ENCODE data around the gene TBC1D22A. TPM values are rescaled to one million over a fixed set of nuclear protein-coding genes. Genes with fewer than 3 reads are reported as not detected.

TBC1D22A gene
- polyA plus RNA-seq, 1 donor, result 19.0 TPM

DNA sequence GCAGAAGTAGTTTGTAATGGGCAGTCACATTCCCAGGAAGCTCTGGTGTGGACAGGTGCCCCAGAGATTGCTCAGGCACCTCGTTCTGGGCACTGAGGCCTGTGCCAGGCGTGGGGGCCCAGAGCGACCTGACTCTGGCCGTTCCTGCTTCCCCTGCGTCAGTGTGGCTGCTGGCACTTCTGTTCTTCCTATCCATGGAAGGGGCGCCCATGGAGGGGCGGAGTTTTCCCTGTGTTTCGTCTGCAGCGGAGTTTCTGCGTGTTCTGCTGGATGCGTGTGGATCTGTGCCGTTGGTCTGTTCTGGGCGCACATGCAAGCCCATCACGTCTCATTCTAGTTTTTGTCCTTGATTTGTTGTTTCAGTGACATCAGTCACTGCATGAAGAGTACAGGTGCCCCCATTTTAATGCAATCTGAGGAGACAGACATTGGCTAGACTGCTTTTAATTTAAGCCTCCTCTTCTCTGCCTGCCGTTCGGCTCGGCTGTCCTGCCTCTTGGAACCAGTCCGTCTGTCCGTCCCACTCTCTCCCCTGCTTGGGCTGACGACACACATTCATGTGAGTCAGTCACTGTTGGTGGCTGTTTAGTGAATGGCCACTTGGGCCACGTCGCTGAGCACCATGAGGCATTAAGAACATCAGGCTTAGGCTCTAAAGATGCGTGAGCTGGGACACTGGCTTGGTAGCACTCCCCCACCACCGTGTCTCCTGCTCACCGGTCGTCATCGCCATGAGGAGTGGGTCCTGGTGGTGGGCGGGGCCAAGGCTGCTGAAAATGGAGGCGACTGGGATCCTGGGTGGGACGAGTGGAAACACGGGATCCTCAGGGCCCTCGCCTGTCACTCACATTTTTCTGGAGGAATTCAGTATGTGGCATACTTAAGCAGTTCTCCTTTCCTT lies 255.8 kb downstream of the TBC1D22A start:
- no peak for DNase-seq

DNA sequence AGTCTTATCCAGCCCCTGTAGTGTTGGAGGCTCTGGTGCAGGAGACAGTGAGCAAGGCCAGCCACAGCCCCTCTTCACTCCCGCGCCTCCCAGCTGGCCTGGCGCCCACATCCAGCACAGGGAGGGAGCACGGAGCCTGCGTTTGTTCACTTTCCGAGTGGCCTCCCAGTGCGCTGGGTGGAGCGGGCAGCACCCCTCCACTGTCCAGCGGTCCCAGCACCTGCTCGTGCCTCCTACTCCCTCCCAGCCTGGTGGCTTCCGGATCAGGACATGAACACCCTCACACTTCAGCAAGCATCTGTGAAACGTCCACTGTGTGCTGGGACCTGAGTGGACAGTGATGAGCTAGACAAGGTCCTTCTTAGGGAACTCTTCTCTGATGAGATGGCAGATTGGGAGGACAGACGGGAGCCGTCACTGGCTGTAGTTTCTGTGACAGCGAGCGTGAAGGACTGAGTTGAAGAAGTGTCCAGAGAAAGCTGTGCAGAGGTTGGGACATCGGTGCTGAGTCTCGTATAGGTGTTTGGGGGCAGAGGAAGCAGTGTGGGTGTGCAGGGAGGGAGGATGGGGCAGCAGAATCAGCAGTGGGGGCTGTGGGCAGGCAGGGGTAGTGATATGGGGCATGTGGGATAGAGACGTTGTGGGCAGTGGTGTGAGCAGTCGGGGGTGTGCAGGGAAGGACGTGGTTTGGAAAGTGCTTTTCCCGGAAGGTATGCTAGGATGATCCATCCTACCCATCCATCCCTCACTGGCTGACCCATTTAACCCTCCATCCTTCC lies 256.8 kb downstream of the TBC1D22A start:
- DNase-seq, result no peak

GRCh38 chr22:47020166-47020565 lies 257.7 kb downstream of the TBC1D22A start:
- DNase-seq, result no peak

DNA sequence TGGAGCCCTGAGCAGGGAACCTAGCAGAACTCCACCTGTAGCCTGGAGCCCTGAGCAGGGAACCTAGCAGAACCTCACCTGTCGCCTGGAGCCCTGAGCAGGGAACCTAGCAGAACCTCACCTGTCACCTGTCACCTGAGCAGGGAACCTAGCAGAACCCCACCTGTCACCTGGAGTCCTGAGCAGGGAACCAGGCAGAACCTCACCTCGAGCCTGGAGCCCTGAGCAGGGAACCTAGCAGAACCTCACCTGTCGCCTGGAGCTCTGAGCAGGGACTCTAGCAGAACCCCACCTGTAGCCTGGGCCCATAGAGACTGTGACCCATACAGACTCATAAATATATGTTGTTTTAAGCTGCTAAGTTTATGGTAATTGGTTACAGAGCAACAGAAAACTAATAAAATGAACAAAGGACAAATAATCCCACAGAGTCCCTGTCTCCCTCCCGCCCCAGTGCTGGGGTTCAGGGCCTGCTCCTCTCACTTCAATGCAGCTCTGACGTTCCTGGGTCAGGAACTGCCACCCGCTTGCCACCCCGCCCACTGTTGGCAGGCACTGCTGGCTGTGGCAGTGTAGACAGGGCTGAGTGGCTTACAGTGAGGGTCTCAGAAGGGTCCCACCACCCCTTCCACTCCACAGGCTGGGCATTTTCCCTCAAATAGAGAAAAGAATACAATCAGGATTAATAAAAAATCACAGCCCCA lies 259.1 kb downstream of the TBC1D22A start:
- DNase-seq, result no peak

DNA sequence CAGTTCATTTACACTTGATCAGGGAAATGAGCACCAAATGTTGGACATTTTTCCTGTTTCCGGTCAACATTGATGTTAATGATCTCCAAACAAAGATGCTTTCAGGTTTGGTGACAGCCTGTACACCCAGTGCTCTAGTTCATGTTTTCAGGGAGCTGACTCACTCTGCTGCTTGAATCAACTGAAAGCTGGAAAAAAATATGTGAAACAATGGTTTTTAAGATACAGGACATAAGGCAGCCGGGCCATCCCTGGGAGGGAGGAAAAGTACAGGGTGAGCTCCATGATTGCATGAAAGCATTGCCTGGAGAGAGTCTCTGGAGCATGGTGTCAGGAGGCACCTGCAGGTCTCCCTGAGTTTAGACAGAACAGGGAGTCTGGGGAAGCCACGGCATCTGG lies 259.6 kb downstream of the TBC1D22A start:
- no peak for DNase-seq

DNA sequence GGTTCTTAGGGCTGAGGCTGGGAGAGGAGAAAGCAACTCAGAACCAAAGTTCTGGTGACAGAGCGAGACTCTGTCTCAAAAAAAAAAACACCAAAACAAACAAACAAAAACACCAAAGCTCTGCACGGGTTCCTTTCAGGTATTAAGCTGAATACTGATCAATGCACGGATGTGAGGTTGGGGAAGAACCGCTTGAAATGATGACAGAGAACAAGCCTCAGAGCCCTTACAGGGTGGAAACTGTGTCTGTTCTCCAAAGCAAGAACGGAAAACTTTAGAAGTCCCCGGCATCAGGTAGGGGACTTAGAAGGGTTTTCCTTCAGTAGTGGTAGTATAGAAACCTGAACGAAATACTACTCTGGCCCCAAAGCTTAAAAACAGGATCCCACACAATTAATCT lies 260.0 kb downstream of the TBC1D22A start:
- no peak for DNase-seq

- DNase-seq, result no peak
Measured at GRCh38 chr22:47023871-47024270, 261.4 kb downstream of the TBC1D22A start.

GRCh38 chr22:47027766-47028165 lies 265.3 kb downstream of the TBC1D22A start:
- DNase-seq, result no peak

DNA sequence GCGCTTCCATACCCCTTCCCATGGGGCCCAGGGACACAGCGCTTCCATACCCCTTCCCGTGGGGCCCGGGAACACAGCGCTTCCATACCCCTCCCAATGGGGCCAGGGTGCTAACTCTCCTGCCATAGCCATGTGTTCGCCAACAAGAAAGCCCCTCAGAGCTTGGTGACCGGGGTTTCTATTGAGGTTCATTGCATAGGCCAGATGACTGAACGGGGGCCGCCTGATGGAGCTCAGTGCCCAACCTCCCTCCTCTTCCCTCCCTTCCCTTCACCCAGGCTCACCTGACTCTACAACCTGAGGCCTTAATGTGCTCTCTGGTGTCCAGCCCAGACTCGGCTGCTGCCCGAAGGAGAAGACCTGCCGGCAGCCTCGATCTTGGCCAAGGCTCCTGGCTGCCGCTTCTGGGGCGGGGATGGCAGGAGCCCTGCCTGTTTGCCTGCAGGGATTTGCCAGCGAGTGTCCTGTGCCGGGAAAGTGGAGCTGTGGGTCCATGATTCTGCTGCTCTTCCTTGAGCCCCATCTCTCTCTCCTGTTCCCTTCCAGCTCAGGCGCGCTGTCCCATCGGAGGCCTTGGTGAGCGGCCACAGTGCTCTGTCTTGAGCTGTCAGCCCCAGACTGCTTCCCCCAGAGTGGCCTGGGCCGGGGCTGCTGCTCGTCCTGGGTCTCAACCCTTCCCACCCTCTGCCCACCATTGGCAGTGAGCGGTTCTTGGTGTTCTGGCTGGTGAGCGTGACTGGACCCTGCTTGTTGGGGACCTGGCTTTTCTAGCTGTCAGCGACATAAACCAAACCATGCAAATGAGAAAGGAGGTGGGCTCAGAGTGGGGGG lies 267.0 kb downstream of the TBC1D22A start:
- no peak for DNase-seq

DNA sequence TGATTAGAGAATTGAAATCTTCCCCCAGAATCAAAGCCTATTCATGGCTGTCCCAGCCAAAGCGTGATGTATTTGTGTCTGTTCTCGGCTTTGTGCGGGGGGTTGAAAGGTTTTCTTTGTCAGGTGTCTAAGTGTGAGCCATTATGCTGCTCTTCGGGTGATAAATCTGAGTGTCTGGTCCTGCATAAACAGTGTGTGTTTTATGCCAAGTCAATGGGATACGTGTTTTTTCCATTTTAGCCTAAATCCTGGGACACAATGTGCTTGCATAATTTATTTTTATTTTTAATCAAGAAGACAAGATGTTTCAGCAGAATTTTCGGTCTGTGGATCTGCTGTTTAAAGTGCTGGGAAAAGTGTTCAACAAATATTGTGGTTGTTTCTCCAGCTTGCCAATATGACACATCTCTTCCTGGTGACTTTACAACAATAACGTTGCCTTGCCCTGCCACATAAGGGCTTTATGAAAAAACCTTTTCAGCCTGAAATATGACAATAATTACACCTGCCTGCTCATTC lies 267.8 kb downstream of the TBC1D22A start:
- no peak for DNase-seq

DNA sequence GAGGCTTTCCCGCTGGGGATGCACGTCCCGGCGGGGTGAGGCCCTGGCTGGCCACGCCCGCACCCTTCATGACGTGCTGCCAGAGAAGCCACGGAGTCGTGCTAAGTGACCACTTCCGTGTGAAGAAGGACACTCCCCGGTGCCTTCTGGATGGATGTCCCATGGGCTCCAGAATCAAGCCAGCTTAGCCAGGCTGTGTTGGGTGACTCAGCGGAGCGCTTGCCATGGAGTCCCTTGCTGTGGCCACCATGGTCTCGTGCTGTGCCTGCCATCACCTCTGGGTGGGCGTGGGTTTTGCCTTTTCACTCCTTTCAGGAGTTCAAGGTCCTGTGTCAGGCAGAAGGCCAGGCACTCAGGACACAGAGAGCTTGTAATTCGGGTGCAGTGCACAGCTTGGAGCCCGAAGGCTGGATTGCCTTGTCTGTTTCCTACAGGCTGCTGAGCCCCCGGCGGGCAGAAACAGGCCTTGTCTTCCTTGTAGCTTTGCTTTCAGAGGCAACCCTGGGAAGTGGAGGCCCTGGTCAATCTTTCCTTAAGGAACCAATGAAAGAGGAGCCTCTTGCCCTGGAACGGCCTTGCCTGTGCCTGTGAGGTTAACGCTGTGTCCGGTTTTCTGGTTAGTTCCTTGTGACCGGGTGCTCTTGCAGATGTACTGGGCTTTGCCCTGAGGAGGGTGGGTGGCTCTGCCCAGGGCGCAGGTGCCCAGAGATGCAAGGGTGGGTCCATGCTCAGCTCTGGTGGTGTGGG lies 268.6 kb downstream of the TBC1D22A start:
- DNase-seq, result no peak

- DNase-seq, result no peak
Measured at GRCh38 chr22:47031628-47031915, 269.1 kb downstream of the TBC1D22A start.

- no peak for DNase-seq
Measured at GRCh38 chr22:47032091-47032943, 269.9 kb downstream of the TBC1D22A start.

- DNase-seq, result no peak
Measured at GRCh38 chr22:47032956-47033647, 270.7 kb downstream of the TBC1D22A start.

DNA sequence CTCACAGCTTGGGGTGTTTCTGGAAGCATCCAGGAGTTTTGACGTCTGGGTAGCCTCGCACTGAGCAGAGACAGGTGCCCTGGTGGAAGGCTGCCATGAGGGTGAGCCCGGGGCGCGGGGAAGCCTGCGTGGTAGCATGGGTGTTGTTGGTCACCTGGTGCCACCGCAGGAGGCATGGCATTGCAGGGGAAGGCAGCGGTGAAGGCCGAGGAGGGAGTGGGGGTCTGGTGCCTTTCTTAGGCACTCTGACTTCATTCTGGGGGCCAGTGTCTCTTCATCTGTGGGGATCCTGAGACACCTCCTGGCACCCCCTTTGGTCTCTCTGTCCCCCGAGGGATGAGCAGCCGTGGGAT lies 271.2 kb downstream of the TBC1D22A start:
- DNase-seq, result no peak

GRCh38 chr22:47034076-47034808 lies 271.8 kb downstream of the TBC1D22A start:
- DNase-seq, result no peak

- no peak for DNase-seq
Measured at GRCh38 chr22:47034905-47035419, 272.5 kb downstream of the TBC1D22A start.

GRCh38 chr22:47035425-47035881 lies 273.0 kb downstream of the TBC1D22A start:
- no peak for DNase-seq

DNA sequence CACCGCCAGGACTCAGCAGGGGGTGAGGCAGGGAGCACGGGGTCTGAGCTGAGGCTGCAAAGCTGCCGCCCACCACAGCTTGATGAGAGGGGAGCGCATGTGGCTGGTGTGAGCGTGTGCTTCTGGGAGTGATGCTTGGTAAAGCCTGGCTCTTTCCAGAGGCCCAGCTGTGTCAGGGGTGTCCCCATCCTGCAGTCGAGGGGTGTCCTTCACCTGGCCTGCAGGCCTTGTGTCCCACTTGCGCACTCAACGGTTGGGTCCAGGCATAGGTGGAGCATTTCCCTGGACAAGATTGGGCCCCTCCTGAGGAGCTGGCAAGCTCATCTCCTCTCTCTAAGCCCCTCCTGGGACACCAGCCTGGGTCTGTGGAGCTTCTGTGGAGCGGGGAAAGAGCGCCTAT lies 273.9 kb downstream of the TBC1D22A start:
- no peak for DNase-seq

All from hindlimb muscle (tissue), 1 donor.